GM12878 (cell line): ENCODE measurements around the gene PTPRN2. TPM values are rescaled to one million over a fixed set of nuclear protein-coding genes. Genes with fewer than 3 reads are reported as not detected.

ENCODE experiments used
- ATAC-seq: fragments of 200-7000 bp; cut with Tn5 transposase; 3 replicates; pipeline ENCODE4 v1.9.1; 2020; ENCODE audit warnings: mild to moderate bottlenecking, moderate library complexity
- BruUV-seq: library from RNA; stranded (reverse); fragments of 400-500 nt; replicated peaks from 2 replicates; lab custom pipeline; 2021; lab: Mats Ljungman, UMichigan
- CTCF ChIA-PET: fragments of 300-600 bp; sonication (Branson Sonifier 250); formaldehyde crosslinking; extraction: SDS; loops from one replicate; lab custom pipeline; 2021; ENCODE audit warnings: inconsistent platforms; lab: Yijun Ruan, JAX
- POLR2A ChIA-PET: fragments of 350-600 bp; formaldehyde crosslinking; extraction: SDS; loops from one replicate; lab custom pipeline; 2021; ENCODE audit warnings: inconsistent platforms; lab: Charles Lee
- RAD21 ChIA-PET: fragments of 300-600 bp; sonication (Branson Sonifier 250); formaldehyde crosslinking; loops from one replicate; lab custom pipeline; 2023; ENCODE audit warnings: antibody characterized with exemption; ENCODE audit not compliant: unreplicated experiment; lab: Charles Lee
- SMC1A ChIA-PET: fragments of 300-600 bp; sonication (Branson Sonifier 250); formaldehyde crosslinking; loops from one replicate; lab custom pipeline; 2023; ENCODE audit not compliant: unreplicated experiment, uncharacterized antibody; lab: Charles Lee
- DNase-seq: peaks from one replicate; pipeline ENCODE4 v3.0.0-alpha.2; 2011; ENCODE audit warnings: low read depth, low spot score
- FAIRE-seq: peaks from 3 replicates; lab custom pipeline; 2011; peaks lifted over from hg19 to GRCh38; lab: Jason Lieb, UNC
- H2AFZ ChIP-seq: 2 replicates; pipeline ENCODE4 v1.6.0; 2011; ENCODE audit warnings: low read depth, low read length, control low read depth; ENCODE audit not compliant: control insufficient read depth
- H3K27ac ChIP-seq: 2 replicates; pipeline ENCODE4 v1.5.1; 2011; ENCODE audit warnings: control low read depth; ENCODE audit not compliant: control insufficient read depth, insufficient read depth
- H3K27me3 ChIP-seq, 2 experiments: replicated peaks in 1 of 2; 2 replicates each; pipeline versions ENCODE4 v1.6.0 to v1.6.1; 2011; ENCODE audit warnings: low read length in 1 of 2; ENCODE audit not compliant: control insufficient read depth in 2 of 2, insufficient read depth in 2 of 2
- H3K36me3 ChIP-seq, 2 experiments: 2 replicates each; pipeline ENCODE4 v1.5.1; 2011; ENCODE audit warnings: low read length in 1 of 2; ENCODE audit not compliant: control insufficient read depth in 2 of 2, insufficient read depth in 2 of 2
- H3K4me1 ChIP-seq: 2 replicates; pipeline ENCODE4 v1.6.1; 2011; ENCODE audit warnings: mild to moderate bottlenecking, low read length, moderate library complexity, mixed read lengths; ENCODE audit not compliant: control insufficient read depth, insufficient read depth
- H3K4me2 ChIP-seq: 2 replicates; pipeline ENCODE4 v1.6.0; 2011; ENCODE audit warnings: control low read depth; ENCODE audit not compliant: control insufficient read depth, insufficient read depth
- H3K4me3 ChIP-seq: fragments of 200-600 bp; sonication (generic); 2 replicates; pipeline ENCODE4 v1.5.1; 2016
- H3K79me2 ChIP-seq: 2 replicates; pipeline ENCODE4 v1.6.0; 2011; ENCODE audit warnings: low read length; ENCODE audit not compliant: control insufficient read depth, insufficient read depth
- H3K9ac ChIP-seq: 2 replicates; pipeline ENCODE4 v1.8.0; 2011; ENCODE audit warnings: low read length, control low read depth, mixed read lengths; ENCODE audit not compliant: control insufficient read depth, insufficient read depth
- H3K9me3 ChIP-seq: replicated peaks from 3 replicates; pipeline ENCODE4 v1.5.1; 2011; ENCODE audit warnings: mild to moderate bottlenecking, low read length; ENCODE audit not compliant: control insufficient read depth, insufficient read depth
- H4K20me1 ChIP-seq: 2 replicates; pipeline ENCODE4 v1.6.0; 2011; ENCODE audit not compliant: control insufficient read depth, insufficient read depth
- ATF3 ChIP-seq: IDR thresholded peaks from 2 replicates; pipeline ENCODE4 v1.6.1; 2011; ENCODE audit warnings: low read depth, mild to moderate bottlenecking, low read length, moderate library complexity, borderline replicate concordance; ENCODE audit errors: extremely low read depth
- CREM ChIP-seq: IDR thresholded peaks from 2 replicates; pipeline ENCODE4 v1.6.1; 2014; ENCODE audit warnings: antibody characterized with exemption, low read depth
- HDAC2 ChIP-seq: fragments of 200-600 bp; sonication (generic); IDR thresholded peaks from 2 replicates; pipeline ENCODE4 v1.6.1; 2017
- MYC ChIP-seq: IDR thresholded peaks from 2 replicates; pipeline ENCODE4 v1.6.1; 2011; ENCODE audit warnings: mild to moderate bottlenecking, low read length, moderate library complexity, inconsistent platforms; ENCODE audit not compliant: insufficient read depth, insufficient replicate concordance, insufficient read length, severe bottlenecking
- PAX8 ChIP-seq: fragments of 450-650 bp; IDR thresholded peaks from 2 replicates; pipeline ENCODE4 v1.6.1; 2017; ENCODE audit warnings: mild to moderate bottlenecking, moderate library complexity
- POLR2AphosphoS2 ChIP-seq: IDR thresholded peaks from 2 replicates; pipeline ENCODE4 v1.6.1; 2011; ENCODE audit warnings: low read depth, mild to moderate bottlenecking, low read length, improper control_type of control experiment, moderate library complexity
- PRDM15 ChIP-seq: fragments of 450-650 bp; formaldehyde crosslinking; IDR thresholded peaks from 2 replicates; pipeline ENCODE4 v1.4.0; 2020; ENCODE audit warnings: mild to moderate bottlenecking, moderate library complexity
- RCOR1 ChIP-seq: conservative IDR thresholded peaks from 2 replicates; pipeline ENCODE4 v1.6.1; 2012; ENCODE audit warnings: low read depth, low read length, improper control_type of control experiment
- RUNX3 ChIP-seq: IDR thresholded peaks from 2 replicates; pipeline ENCODE4 v1.6.1; 2012; ENCODE audit warnings: low read length, inconsistent platforms
- SREBF1 ChIP-seq: IDR thresholded peaks from 2 replicates; pipeline ENCODE4 v1.6.1; 2012; ENCODE audit warnings: mild to moderate bottlenecking, low read length
- TBL1XR1 ChIP-seq: IDR thresholded peaks from 2 replicates; pipeline ENCODE4 v1.6.1; 2012; ENCODE audit warnings: low read depth, low read length, improper control_type of control experiment
- ZBED1 ChIP-seq: IDR thresholded peaks from 2 replicates; pipeline ENCODE4 v1.6.1; 2016; ENCODE audit warnings: borderline replicate concordance
- ZNF207 ChIP-seq: fragments of 450-650 bp; IDR thresholded peaks from 2 replicates; pipeline ENCODE4 v1.6.1; 2014; ENCODE audit warnings: antibody characterized with exemption, mild to moderate bottlenecking, borderline replicate concordance
- ZNF622 ChIP-seq: fragments of 450-650 bp; IDR thresholded peaks from 2 replicates; pipeline ENCODE4 v1.6.1; 2017; ENCODE audit warnings: mild to moderate bottlenecking, inconsistent platforms
- WGBS: methylation state at CpG from one replicate; pipeline ENCODE4 v1.1.6; 2016; ENCODE audit warnings: low lambda C conversion rate; ENCODE audit not compliant: insufficient replicate concordance, insufficient coverage; ENCODE audit errors: missing lambda C conversion rate; 5-methylcytosine and 5-hydroxymethylcytosine counted together
- in situ Hi-C: fragments of 300-500 bp; cut with MboI; formaldehyde crosslinking; loops from 9 replicates; pipeline ENCODE4 v1.14.3; 2018; ENCODE audit warnings: mixed read lengths
- intact Hi-C: fragments of 100-400 bp; cut with micrococcal nuclease; formaldehyde crosslinking; loops from one replicate; pipeline ENCODE4 v1.14.2; 2022; ENCODE audit not compliant: unreplicated experiment
- polyA plus RNA-seq, 11 experiments: library from polyadenylated mRNA; depleted of rRNA in 4 of 11; unstranded in 6 of 11; stranded (reverse) in 5 of 11; fragments of >200 nt; fragmentation: Nextera tagmentation in 4 of 11; fragmentation: Illumina TruSeq in 1 of 11; extraction: Ambion mirVana in 4 of 11; extraction: Trizol in 1 of 11; gene quantifications; 1 replicate in 1 of 11; 2 replicates in 10 of 11; pipeline versions ENCODE4 v1.2.1 to v1.2.3, GENCODE V29; 2011 to 2016; ENCODE audit warnings: inconsistent platforms in 2 of 11, missing spikeins in 2 of 11, low read depth in 1 of 11
- total RNA-seq, 4 experiments: library from RNA; depleted of rRNA in 3 of 4; stranded (reverse); fragments of >200 nt in 3 of 4; fragmentation: Illumina TruSeq in 1 of 4; extraction: Trizol in 1 of 4; gene quantifications; 2 replicates each; pipeline versions ENCODE4 v1.2.1 to v1.2.3, GENCODE V29; 2013 to 2021

PTPRN2 gene
- total and polyA plus RNA-seq, 10 of the 15 experiments (the other 5 are each of a cell fraction or from before 2014, with no cell fraction given), result 5.4 TPM; not detected in 9

- TF ChIP-seq PRDM15 (CRISPR knock-in tag) (no peak), ATF3 (no peak)
These were observed 1087.3 kb downstream of the PTPRN2 start (continued) for GRCh38 chr7:157500171-157500960.

GRCh38 chr7:157499835-157500153 lies 1087.8 kb downstream of the PTPRN2 start:
- Histone ChIP-seq H2AFZ (no peak overlapping the region), H3K4me3 (no peak overlapping the region), H3K36me3 (no peaks in the 10 kb centered on the region), H3K4me1 (peaks cover 12% of the 10 kb centered on the region), H3K27me3 (no peaks in the 10 kb centered on the region), H3K79me2 (no peaks in the 10 kb centered on the region), H3K27ac (no peak overlapping the region), H4K20me1 (no peaks in the 10 kb centered on the region), H3K9ac (no peak overlapping the region), H3K9me3 (no peaks in the 10 kb centered on the region; the same call in 2 of the 3 replicates), H3K4me2 (no peak overlapping the region)
- TF ChIP-seq RCOR1, result no peak
- no peak for TF ChIP-seq PAX8
- TF ChIP-seq CREM, result no peak
- no peak for TF ChIP-seq ZNF207
- TF ChIP-seq RUNX3, result no peak
- no peak for TF ChIP-seq HDAC2
- no peak for TF ChIP-seq SREBF1
- no peak for TF ChIP-seq ZNF622
- TF ChIP-seq TBL1XR1, result no peak
- no peak for TF ChIP-seq MYC
- TF ChIP-seq ZBED1, result no peak
- TF ChIP-seq POLR2AphosphoS2, result no peak
- TF ChIP-seq ATF3, result no peak
- intact Hi-C loops, result no loop called here
- RAD21 ChIA-PET, result no interaction called here
- BruUV-seq, result no TSS peak
- SMC1A ChIA-PET, result no interaction called here
- in situ Hi-C loops, result no loop called here
- no peak for FAIRE-seq
- no peak for ATAC-seq
- CTCF ChIA-PET, result no interaction called here
- WGBS, result 45% methylated on average over 9 of the region's 9 CpGs
- POLR2A ChIA-PET, result no interaction called here
- DNase-seq, result no peak
